VCaP (cell line): ENCODE measurements around the gene ACSF3.

Experiments
- H3K27ac ChIP-seq: fragments of 450-650 bp; 2 replicates; pipeline ENCODE4 v1.5.1; 2017
- TF ChIP-seq, protein P1 (sequence below): fragments of 450-650 bp; conservative IDR thresholded peaks from 2 replicates; pipeline ENCODE4 v1.5.1; 2017; ENCODE audit warnings: mild to moderate bottlenecking, moderate library complexity

Gene ACSF3

DNA sequence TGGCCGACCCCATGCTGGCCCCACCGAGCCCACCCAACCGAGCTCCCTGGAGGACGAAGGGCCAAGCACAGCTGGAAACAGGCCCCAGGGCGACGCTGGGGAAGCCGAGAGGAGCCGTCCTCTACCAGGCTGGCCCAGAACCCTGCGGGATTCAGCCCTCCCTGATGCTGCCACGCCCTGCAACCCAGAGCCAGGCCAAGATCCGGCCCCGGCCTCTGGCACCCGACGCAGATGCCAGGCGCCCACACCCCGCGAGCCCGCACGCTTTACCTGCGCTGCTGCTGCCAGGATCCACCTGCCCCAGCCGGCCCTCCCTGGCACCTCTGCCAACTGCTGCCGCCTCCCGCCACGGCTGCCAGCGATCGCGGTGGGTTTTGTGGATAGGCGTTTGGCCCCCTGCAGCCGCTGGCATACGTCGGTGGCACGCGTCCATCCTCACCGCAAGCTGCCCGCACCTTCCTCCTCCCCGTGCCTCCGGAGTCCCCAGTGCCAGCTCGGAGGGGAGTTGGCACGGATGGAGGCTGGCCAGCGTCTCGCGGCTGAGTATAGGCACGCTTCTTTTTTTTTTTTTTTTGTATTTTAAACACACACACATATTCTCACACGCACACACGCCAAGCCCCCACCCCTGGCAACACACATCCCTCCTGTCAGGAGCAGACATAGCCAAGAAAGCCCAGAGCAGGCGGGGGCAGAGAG, 41.3 kb upstream of the ACSF3 start:
- TF ChIP-seq, protein P1, sequence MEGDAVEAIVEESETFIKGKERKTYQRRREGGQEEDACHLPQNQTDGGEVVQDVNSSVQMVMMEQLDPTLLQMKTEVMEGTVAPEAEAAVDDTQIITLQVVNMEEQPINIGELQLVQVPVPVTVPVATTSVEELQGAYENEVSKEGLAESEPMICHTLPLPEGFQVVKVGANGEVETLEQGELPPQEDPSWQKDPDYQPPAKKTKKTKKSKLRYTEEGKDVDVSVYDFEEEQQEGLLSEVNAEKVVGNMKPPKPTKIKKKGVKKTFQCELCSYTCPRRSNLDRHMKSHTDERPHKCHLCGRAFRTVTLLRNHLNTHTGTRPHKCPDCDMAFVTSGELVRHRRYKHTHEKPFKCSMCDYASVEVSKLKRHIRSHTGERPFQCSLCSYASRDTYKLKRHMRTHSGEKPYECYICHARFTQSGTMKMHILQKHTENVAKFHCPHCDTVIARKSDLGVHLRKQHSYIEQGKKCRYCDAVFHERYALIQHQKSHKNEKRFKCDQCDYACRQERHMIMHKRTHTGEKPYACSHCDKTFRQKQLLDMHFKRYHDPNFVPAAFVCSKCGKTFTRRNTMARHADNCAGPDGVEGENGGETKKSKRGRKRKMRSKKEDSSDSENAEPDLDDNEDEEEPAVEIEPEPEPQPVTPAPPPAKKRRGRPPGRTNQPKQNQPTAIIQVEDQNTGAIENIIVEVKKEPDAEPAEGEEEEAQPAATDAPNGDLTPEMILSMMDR = no peak
- peak overlapping the region; percentile 21; the same call in 1 of the 2 replicates for H3K27ac ChIP-seq

DNA sequence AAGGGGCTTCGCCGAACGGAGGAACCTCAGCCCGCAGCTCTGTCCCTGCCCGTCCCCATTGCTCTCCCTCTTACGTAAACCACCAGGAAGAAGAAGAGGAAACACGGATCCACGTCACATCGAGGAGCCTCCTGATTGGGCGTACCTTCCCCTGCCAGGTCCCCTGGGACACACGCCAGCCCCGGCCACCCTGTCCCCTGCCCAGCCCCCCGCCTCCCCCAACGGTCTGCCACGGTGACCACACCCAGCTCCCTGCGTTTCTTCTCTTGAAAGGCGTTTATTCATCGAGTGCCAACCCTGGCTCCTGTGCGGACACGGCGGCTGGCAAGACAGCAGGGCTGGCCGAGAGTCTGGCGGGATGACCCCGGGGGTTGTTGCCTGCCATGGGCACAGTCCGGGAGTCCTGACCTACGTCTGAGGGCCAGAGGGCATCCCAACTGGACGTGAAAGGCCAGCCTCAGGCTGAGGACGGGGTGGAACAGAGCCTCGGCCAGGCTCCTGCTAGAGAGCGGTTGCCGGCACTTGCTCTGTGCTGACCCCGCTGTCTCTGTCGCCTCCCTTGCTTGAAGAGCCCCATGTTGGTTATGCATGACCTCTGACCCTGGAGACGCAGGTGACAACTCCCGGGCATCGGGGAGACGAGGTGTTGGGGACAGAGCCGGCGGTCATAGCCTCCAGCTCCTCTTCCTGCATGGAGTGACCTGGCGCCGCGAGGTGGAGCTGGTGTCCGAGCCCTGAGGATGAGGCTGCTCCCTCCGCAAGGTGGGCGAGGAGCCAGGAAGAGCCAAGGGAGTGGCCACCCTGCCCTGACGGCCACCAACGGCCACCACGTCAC, 40.5 kb upstream of the ACSF3 start:
- peak overlapping the region; percentile 21; the same call in 1 of the 2 replicates for H3K27ac ChIP-seq
- TF ChIP-seq, protein P1 = peak; percentile 47

DNA sequence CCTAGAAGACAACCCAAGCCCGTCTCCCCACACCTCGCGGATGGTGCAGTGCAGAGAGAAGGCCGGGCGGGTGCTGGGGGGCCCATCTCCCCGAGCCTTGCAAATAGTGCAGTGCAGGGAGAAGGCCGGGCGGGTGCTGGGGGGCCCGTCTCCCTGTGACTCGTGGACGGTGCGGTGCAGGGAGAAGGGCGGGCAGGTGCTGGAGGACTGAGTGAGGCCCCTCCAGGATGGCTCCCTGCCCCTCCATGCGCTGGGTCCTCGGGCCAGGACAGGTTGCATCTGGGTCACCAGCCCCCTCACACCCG, 40.0 kb upstream of the ACSF3 start:
- H3K27ac ChIP-seq = no peak overlapping the region
- TF ChIP-seq, protein P1 = no peak

DNA sequence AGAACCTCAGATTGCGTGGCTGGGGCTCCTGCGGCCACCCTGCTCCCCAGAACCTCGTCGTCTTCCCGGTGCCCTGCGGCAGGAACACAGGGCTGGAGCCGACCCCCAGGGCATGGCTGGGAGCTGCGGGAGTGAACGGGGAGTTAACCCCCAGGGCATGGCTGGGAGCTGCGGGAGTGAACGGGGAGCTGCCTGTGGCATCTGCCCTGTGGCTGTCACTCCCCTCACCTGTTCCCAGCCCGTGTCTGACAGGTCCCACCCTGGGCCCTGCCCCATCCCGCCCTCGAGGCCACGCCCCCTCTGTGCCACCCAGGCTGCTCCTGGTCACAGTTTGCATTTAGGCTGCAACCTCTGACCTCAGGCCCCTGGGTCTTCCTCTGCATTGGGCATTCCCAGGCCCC, 39.4 kb upstream of the ACSF3 start:
- H3K27ac ChIP-seq = no peak overlapping the region
- TF ChIP-seq, protein P1 = no peak

DNA sequence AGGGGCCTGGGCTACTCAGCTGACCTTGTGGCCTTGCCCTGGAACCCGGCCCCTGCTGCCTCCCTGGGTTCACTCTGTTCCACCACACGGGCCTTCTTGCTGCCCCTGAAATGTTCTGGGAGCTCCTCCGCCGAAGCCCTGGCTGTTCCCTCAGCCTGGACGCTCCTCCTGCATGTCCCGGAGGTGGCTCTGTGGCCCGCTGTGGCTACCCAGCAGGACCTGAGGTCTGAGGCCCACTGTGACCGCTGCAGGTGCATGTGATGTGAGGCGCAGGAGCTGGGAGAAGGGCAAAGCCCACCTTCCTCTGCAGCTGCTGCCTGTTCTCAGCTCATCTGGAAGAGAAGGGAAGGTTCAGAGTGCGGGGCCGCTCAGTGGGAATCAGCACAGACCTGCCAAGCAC, 38.9 kb upstream of the ACSF3 start:
- TF ChIP-seq, protein P1 = no peak
- H3K27ac ChIP-seq = no peak overlapping the region

DNA sequence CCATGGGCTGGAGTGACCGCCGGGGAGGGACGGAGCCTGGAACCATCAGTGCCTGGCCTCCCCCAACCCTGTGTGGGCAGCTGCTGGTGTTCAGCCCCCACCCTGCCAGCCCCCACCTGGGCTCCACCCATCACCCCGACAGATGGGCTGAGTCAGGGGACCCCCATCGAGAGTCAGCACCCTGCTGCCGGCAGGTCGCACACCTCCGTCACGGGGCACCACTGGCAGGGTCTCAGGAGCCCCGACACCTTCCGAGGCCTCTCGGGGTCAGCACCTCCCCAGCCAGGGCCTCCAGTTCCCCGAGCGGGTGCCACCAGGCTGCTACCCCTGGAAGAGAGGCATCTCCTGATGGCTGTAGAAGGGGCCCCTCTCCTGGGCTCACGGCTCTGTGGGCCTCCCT, 38.3 kb upstream of the ACSF3 start:
- TF ChIP-seq, protein P1 = no peak
- no peak overlapping the region for H3K27ac ChIP-seq

DNA sequence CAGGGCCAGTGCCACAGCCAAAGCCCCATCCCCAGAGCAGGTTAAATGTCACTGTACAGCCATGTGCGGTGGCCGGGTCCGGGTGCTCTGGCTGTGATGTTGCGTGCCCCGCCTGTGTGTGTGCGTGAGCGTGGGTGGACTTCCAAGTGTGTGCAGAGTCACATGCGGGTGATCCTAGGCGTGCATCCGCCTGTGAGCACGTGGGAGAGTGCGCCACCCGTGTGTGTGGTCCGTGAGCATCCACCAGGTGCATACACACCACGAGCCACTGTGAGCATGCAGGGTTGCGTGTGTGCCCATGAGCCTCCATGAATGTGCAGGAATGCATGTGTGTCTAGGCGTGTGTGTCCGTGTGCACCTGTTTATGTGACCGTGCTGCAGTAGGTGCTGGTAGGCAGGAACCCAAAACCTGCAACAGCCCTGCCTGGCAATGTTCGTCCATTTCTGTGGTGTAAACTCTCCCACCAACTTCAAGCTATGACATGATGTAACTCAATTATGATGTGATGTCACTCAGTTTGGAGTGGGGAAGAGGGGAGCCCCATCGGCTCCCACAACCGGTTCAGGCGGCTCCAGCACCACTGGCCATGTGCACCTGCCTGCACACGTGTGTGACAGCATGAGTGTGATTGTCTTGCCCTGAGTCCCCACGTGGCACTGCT, 37.6 kb upstream of the ACSF3 start:
- TF ChIP-seq, protein P1 = no peak
- H3K27ac ChIP-seq = no peak overlapping the region
